Neural progenitor cell (in vitro differentiated cells): ENCODE measurements around the gene SLC6A13. TPM values are rescaled to one million over a fixed set of nuclear protein-coding genes. Genes with fewer than 3 reads are reported as not detected.
"Not testable (repeated sequence)": the region's sequence is repeated elsewhere in the genome, so short reads cannot be mapped to it uniquely, and the experiment has no call there.

ENCODE experiments used
- DNase-seq: peaks from one replicate; pipeline ENCODE4 v3.0.0-alpha.2; 2016; ENCODE audit warnings: low spot score
- H2AFZ ChIP-seq: fragments of 200-600 bp; sonication (generic); replicated peaks from 2 replicates; pipeline ENCODE4 v1.6.1; 2016; ENCODE audit warnings: antibody characterized with exemption
- H3F3A ChIP-seq: fragments of 200-600 bp; sonication (generic); 2 replicates; pipeline ENCODE4 v1.6.1; 2016; ENCODE audit warnings: antibody characterized with exemption, low read depth
- H3K27ac ChIP-seq: fragments of 200-600 bp; sonication (generic); 2 replicates; pipeline ENCODE4 v1.5.1; 2016; ENCODE audit warnings: mild to moderate bottlenecking
- H3K27me3 ChIP-seq: fragments of 200-600 bp; sonication (generic); 2 replicates; pipeline ENCODE4 v1.6.1; 2016; ENCODE audit warnings: mild to moderate bottlenecking, moderate library complexity
- H3K36me3 ChIP-seq: fragments of 200-600 bp; sonication (generic); 2 replicates; pipeline ENCODE4 v1.5.1; 2016
- H3K4me1 ChIP-seq: fragments of 200-600 bp; sonication (generic); 2 replicates; pipeline ENCODE4 v1.6.1; 2016; ENCODE audit warnings: mixed run types
- H3K4me2 ChIP-seq: fragments of 200-600 bp; sonication (generic); 2 replicates; pipeline ENCODE4 v1.6.1; 2016
- H3K4me3 ChIP-seq: fragments of 200-600 bp; sonication (generic); 2 replicates; pipeline ENCODE4 v1.5.1; 2016
- H3K79me2 ChIP-seq: fragments of 200-600 bp; sonication (generic); 2 replicates; pipeline ENCODE4 v1.6.1; 2016; ENCODE audit warnings: low read depth
- H3K9ac ChIP-seq: fragments of 200-600 bp; sonication (generic); 2 replicates; pipeline ENCODE4 v1.6.1; 2016
- H3K9me3 ChIP-seq: fragments of 200-600 bp; sonication (generic); 2 replicates; pipeline ENCODE4 v1.5.1; 2016; ENCODE audit warnings: low read depth
- H4K20me1 ChIP-seq: fragments of 200-600 bp; sonication (generic); 2 replicates; pipeline ENCODE4 v1.6.1; 2016; ENCODE audit warnings: low read depth
- H3K27ac Mint-ChIP-seq: 3 replicates; pipeline ENCODE4 v1.8.0; 2021; ENCODE audit warnings: mixed read lengths
- H3K27me3 Mint-ChIP-seq: 2 replicates; pipeline ENCODE4 v1.8.0; 2022; ENCODE audit warnings: low read depth, mild to moderate bottlenecking, inconsistent platforms, moderate library complexity, mixed read lengths; ENCODE audit not compliant: insufficient read depth
- H3K36me3 Mint-ChIP-seq: 3 replicates; pipeline ENCODE4 v1.8.0; 2021; ENCODE audit warnings: mixed read lengths
- H3K4me1 Mint-ChIP-seq: 3 replicates; pipeline ENCODE4 v1.8.0; 2021; ENCODE audit warnings: mixed read lengths
- H3K4me3 Mint-ChIP-seq: 3 replicates; pipeline ENCODE4 v1.8.0; 2021; ENCODE audit warnings: mild to moderate bottlenecking, moderate library complexity, mixed read lengths
- H3K9me3 Mint-ChIP-seq: 3 replicates; pipeline ENCODE4 v1.8.0; 2020; ENCODE audit warnings: mixed read lengths
- EZH2 ChIP-seq: fragments of 200-600 bp; sonication (generic); IDR thresholded peaks from 2 replicates; pipeline ENCODE4 v1.6.1; 2017; ENCODE audit warnings: antibody characterized with exemption, mild to moderate bottlenecking, moderate library complexity
- EZH2phosphoT487 ChIP-seq: fragments of 200-600 bp; sonication (generic); IDR thresholded peaks from 2 replicates; pipeline ENCODE4 v1.6.1; 2017; ENCODE audit warnings: antibody characterized with exemption
- total RNA-seq: library from RNA; depleted of rRNA; stranded (reverse); fragments of >200 nt; gene quantifications from 2 replicates; pipeline ENCODE4 v1.2.3, GENCODE V29; 2015; ENCODE audit warnings: low replicate concordance
- TF ChIP-seq, protein P1 (sequence below): fragments of 200-600 bp; sonication (generic); IDR thresholded peaks from 2 replicates; pipeline ENCODE4 v1.5.1; 2017; ENCODE audit warnings: antibody characterized with exemption, mild to moderate bottlenecking

SLC6A13 gene
- total RNA-seq, 1 donor from 2014 or later, result not detected

DNA sequence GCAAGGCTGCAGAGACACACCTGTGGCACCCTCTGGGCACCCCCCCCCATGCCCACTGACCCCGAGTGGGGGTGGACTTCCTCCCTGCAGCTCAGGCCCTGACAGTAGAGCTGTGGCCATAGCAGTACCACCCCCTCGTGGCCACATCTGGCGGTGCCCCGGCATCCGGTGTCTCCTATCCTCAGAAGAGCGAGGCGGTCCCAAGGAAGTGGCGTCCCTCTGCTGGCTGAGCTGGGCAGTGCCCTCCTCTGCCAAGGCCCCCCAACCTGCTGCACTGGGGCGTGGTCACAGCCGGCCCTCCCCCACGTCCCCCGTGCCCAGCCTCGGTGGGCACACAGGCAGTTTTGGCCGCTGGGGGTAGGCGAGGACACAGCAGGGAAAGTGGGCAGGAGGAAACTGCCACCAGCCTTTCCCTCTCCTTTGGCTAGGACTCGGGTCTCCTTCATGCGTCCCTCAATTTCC is 42.7 kb downstream of the SLC6A13 start:
- DNase-seq, result peak; percentile 94
- Histone ChIP-seq H3K4me2 (no peak overlapping the region), H3F3A (no peaks in the 10 kb centered on the region), H3K9ac (no peak overlapping the region), H3K4me1 (peaks cover 7% of the 10 kb centered on the region), H3K36me3 (no peaks in the 10 kb centered on the region), H3K79me2 (no peaks in the 10 kb centered on the region), H3K4me3 (no peak overlapping the region), H3K27ac (no peak overlapping the region), H3K9me3 (no peaks in the 10 kb centered on the region), H2AFZ (peak overlapping the region; percentile 80), H4K20me1 (no peaks in the 10 kb centered on the region), H3K27me3 (no peaks in the 10 kb centered on the region)
- Mint-ChIP-seq H3K4me3 (no peak overlapping the region), H3K4me1 (peaks cover 7% of the 10 kb centered on the region), H3K9me3 (no peaks in the 10 kb centered on the region), H3K27me3 (peaks cover 27% of the 10 kb centered on the region), H3K27ac (no peak overlapping the region), H3K36me3 (no peaks in the 10 kb centered on the region)
- TF ChIP-seq, protein P1, sequence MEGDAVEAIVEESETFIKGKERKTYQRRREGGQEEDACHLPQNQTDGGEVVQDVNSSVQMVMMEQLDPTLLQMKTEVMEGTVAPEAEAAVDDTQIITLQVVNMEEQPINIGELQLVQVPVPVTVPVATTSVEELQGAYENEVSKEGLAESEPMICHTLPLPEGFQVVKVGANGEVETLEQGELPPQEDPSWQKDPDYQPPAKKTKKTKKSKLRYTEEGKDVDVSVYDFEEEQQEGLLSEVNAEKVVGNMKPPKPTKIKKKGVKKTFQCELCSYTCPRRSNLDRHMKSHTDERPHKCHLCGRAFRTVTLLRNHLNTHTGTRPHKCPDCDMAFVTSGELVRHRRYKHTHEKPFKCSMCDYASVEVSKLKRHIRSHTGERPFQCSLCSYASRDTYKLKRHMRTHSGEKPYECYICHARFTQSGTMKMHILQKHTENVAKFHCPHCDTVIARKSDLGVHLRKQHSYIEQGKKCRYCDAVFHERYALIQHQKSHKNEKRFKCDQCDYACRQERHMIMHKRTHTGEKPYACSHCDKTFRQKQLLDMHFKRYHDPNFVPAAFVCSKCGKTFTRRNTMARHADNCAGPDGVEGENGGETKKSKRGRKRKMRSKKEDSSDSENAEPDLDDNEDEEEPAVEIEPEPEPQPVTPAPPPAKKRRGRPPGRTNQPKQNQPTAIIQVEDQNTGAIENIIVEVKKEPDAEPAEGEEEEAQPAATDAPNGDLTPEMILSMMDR, result peak; percentile 96
- no peak for TF ChIP-seq EZH2phosphoT487

- H3K9me3 ChIP-seq, result no peaks in the 10 kb centered on the region
- no peaks in the 10 kb centered on the region for H3F3A ChIP-seq
- H3K36me3 ChIP-seq, result no peaks in the 10 kb centered on the region
- Mint-ChIP-seq H3K36me3 (no peaks in the 10 kb centered on the region), H3K27me3 (peaks cover 24% of the 10 kb centered on the region), H3K27ac (no peak overlapping the region), H3K9me3 (no peaks in the 10 kb centered on the region), H3K4me3 (no peak overlapping the region), H3K4me1 (peaks cover 8% of the 10 kb centered on the region)
- H3K27me3 ChIP-seq, result peaks cover 7% of the 10 kb centered on the region
- no peak overlapping the region for H3K4me2 ChIP-seq
- DNase-seq, result no peak
- no peak overlapping the region for H3K27ac ChIP-seq
- TF ChIP-seq EZH2 (no peak), EZH2phosphoT487 (no peak)
- TF ChIP-seq, protein P1, result no peak
- H3K79me2 ChIP-seq, result no peaks in the 10 kb centered on the region
- peaks cover 11% of the 10 kb centered on the region for H3K4me1 ChIP-seq
- H2AFZ ChIP-seq, result no peak overlapping the region
- no peak overlapping the region for H3K9ac ChIP-seq
- H4K20me1 ChIP-seq, result no peaks in the 10 kb centered on the region
- H3K4me3 ChIP-seq, result no peak overlapping the region
Observed at GRCh38 chr12:218728-219590, 43.7 kb downstream of the SLC6A13 start.

GRCh38 chr12:218221-218620 is 44.4 kb downstream of the SLC6A13 start:
- no peak for DNase-seq
- no peaks in the 10 kb centered on the region for H3K36me3 ChIP-seq
- Mint-ChIP-seq H3K36me3 (no peaks in the 10 kb centered on the region), H3K9me3 (no peaks in the 10 kb centered on the region), H3K27me3 (peaks cover 22% of the 10 kb centered on the region), H3K4me3 (no peak overlapping the region), H3K4me1 (peaks cover 15% of the 10 kb centered on the region), H3K27ac (no peak overlapping the region)
- H3K79me2 ChIP-seq, result no peaks in the 10 kb centered on the region
- no peaks in the 10 kb centered on the region for H3F3A ChIP-seq
- no peak overlapping the region for H3K4me2 ChIP-seq
- peaks cover 15% of the 10 kb centered on the region for H3K27me3 ChIP-seq
- no peak for TF ChIP-seq EZH2
- no peak for TF ChIP-seq EZH2phosphoT487
- TF ChIP-seq, protein P1, result no peak
- no peak overlapping the region for H3K27ac ChIP-seq
- H3K4me1 ChIP-seq, result peaks cover 17% of the 10 kb centered on the region
- no peaks in the 10 kb centered on the region for H3K9me3 ChIP-seq
- no peak overlapping the region for H2AFZ ChIP-seq
- no peak overlapping the region for H3K9ac ChIP-seq
- no peaks in the 10 kb centered on the region for H4K20me1 ChIP-seq
- H3K4me3 ChIP-seq, result no peak overlapping the region

- H3F3A ChIP-seq, H3K79me2 ChIP-seq, H3K9me3 ChIP-seq, H3K4me2 ChIP-seq, H3K9ac ChIP-seq, H4K20me1 ChIP-seq, H3K27ac Mint-ChIP-seq, H3K27ac ChIP-seq, H3K36me3 Mint-ChIP-seq, H2AFZ ChIP-seq, H3K9me3 Mint-ChIP-seq, H3K36me3 ChIP-seq, H3K4me3 ChIP-seq, DNase-seq: not testable (repeated sequence)
- Histone ChIP-seq H3K4me1 (peaks cover 28% of the 10 kb centered on the region), H3K27me3 (peaks cover 27% of the 10 kb centered on the region)
- Mint-ChIP-seq H3K4me3 (peak overlapping the region; percentile 67), H3K27me3 (peaks cover 20% of the 10 kb centered on the region), H3K4me1 (peaks cover 27% of the 10 kb centered on the region)
Observed at GRCh38 chr12:217029-217428, 45.6 kb downstream of the SLC6A13 start.
